ENCODE results near the gene WDR54. TPM values are rescaled to one million over a fixed set of nuclear protein-coding genes. Genes with fewer than 3 reads are reported as not detected.

WDR54 gene
- total RNA-seq, 2 donors from 2014 or later: 0.99 to 14.3 TPM

- WGBS, 2 donors: 87 to 100% methylated on average over 1 of the region's 1 CpG
- ATAC-seq (no peak), DNase-seq (no peak)
- H3K27me3 ChIP-seq: no peaks in the 10 kb centered on the region
- TF ChIP-seq POLR2A (IDR thresholded peaks at IDR 0.05) (no peak), CTCF (IDR thresholded peaks at IDR 0.05) (no peak)
- intact Hi-C loops (cut with DNase I): no loop called here
- no peak overlapping the region for H3K27ac ChIP-seq
- H3K4me1 ChIP-seq: peaks cover 39% of the 10 kb centered on the region
- no peaks in the 10 kb centered on the region for H3K9me3 ChIP-seq
- H3K4me3 ChIP-seq: no peak overlapping the region
- H3K36me3 ChIP-seq (replicated peaks in 1 of 2; ENCODE audit: insufficient read depth in 1 of 2, low read depth in 2 of 2): no peaks in the 10 kb centered on the region
Observed at GRCh38 chr2:74438248-74438647, 16.7 kb downstream of the WDR54 start.

- intact Hi-C loops (cut with DNase I): no loop called here
- Histone ChIP-seq H3K36me3 (replicated peaks in 1 of 2; ENCODE audit: insufficient read depth in 1 of 2, low read depth in 2 of 2) (no peaks in the 10 kb centered on the region), H3K27me3 (no peaks in the 10 kb centered on the region), H3K27ac (peak overlapping the region in 3 of 4 donors; percentile 96 to 98 (median 97)), H3K4me1 (peaks cover 39% of the 10 kb centered on the region), H3K4me3 (no peak overlapping the region), H3K9me3 (no peaks in the 10 kb centered on the region)
- no peak for TF ChIP-seq CTCF (IDR thresholded peaks at IDR 0.05)
- TF ChIP-seq POLR2A (IDR thresholded peaks at IDR 0.05): no peak
- DNase-seq: no peak
- WGBS, 2 donors: 13 to 26% methylated on average over 3 of the region's 3 CpGs
- no peak for ATAC-seq
Observed at GRCh38 chr2:74439373-74439772, 17.8 kb downstream of the WDR54 start.

GRCh38 chr2:74439803-74440377 lies 18.4 kb downstream of the WDR54 start:
- peaks cover 39% of the 10 kb centered on the region for H3K4me1 ChIP-seq
- H3K4me3 ChIP-seq: peak overlapping the region; percentile 26 to 45
- no peak for TF ChIP-seq POLR2A (IDR thresholded peaks at IDR 0.05)
- TF ChIP-seq CTCF (IDR thresholded peaks at IDR 0.05): no peak
- no peak for ATAC-seq
- WGBS, 2 donors: 3 to 10% methylated on average over 12 to 14 of the region's 14 CpGs
- DNase-seq: peak; percentile 47 to 57 (median 51)
- H3K27me3 ChIP-seq: no peaks in the 10 kb centered on the region
- intact Hi-C loops (cut with DNase I): no loop called here
- H3K9me3 ChIP-seq: no peaks in the 10 kb centered on the region
- H3K27ac ChIP-seq: peak overlapping the region; percentile 95 to 98 (median 96)
- no peaks in the 10 kb centered on the region for H3K36me3 ChIP-seq (replicated peaks in 1 of 2; ENCODE audit: insufficient read depth in 1 of 2, low read depth in 2 of 2)

- no peaks in the 10 kb centered on the region for H3K36me3 ChIP-seq (replicated peaks in 1 of 2; ENCODE audit: insufficient read depth in 1 of 2, low read depth in 2 of 2)
- peak; percentile 84 to 91 (median 89) for DNase-seq
- intact Hi-C loops (cut with DNase I): no loop called here
- peak; percentile 81 for ATAC-seq
- no peaks in the 10 kb centered on the region for H3K27me3 ChIP-seq
- peaks cover 39% of the 10 kb centered on the region for H3K4me1 ChIP-seq
- no peaks in the 10 kb centered on the region for H3K9me3 ChIP-seq
- H3K27ac ChIP-seq: peak overlapping the region; percentile 95 to 98 (median 96)
- WGBS, 2 donors: 5 to 10% methylated on average over 11 to 43 of the region's 45 CpGs
- peak overlapping the region; percentile 26 to 45 for H3K4me3 ChIP-seq
- peak in 6 of 7 experiments; percentile 20 to 65 (median 55) for TF ChIP-seq CTCF (IDR thresholded peaks at IDR 0.05)
- TF ChIP-seq POLR2A (IDR thresholded peaks at IDR 0.05): peak; percentile 68 to 81 (median 80)
Observed at GRCh38 chr2:74440378-74441169, 19.0 kb downstream of the WDR54 start.

All from body of pancreas (tissue), 4 donors.